Esophagus squamous epithelium (tissue), 5 donors: ENCODE data around the gene C1QTNF1. TPM values are rescaled to one million over a fixed set of nuclear protein-coding genes. Genes with fewer than 3 reads are reported as not detected.

Experiments
- DNase-seq: peaks from one replicate; lab custom pipeline; 2025; lab: John Stamatoyannopoulos, UW
- H3K27ac ChIP-seq, 4 donors: fragments of 200-600 bp; sonication (generic); one replicate each; pipeline ENCODE4 v1.5.1; 2016 to 2019; ENCODE audit warnings: mild to moderate bottlenecking in 1 of 4
- H3K27me3 ChIP-seq, 4 donors: fragments of 200-600 bp; sonication (generic); 1 replicate in 3 of 4; 2 replicates in 1 of 4; pipeline versions ENCODE4 v1.5.1 to v1.6.0; 2017 to 2021; ENCODE audit warnings: antibody characterized with exemption in 1 of 4
- H3K36me3 ChIP-seq, 3 donors: fragments of 200-600 bp; sonication (generic); one replicate each; pipeline ENCODE4 v1.5.1; 2016 to 2019
- H3K4me1 ChIP-seq, 3 donors: fragments of 200-600 bp; sonication (generic); one replicate each; pipeline ENCODE4 v1.5.1; 2017 to 2019
- H3K4me3 ChIP-seq, 4 donors: fragments of 200-600 bp; sonication (generic); 1 replicate in 3 of 4; 2 replicates in 1 of 4; pipeline ENCODE4 v1.5.1; 2016 to 2019; ENCODE audit warnings: mild to moderate bottlenecking in 2 of 4, moderate library complexity in 1 of 4
- H3K9me3 ChIP-seq, 3 donors: fragments of 200-600 bp; sonication (generic); one replicate each; pipeline ENCODE4 v1.5.1; 2016 to 2019
- POLR2A ChIP-seq, 4 donors: fragments of 450-650 bp; IDR thresholded peaks; one replicate each; pipeline ENCODE4 v1.6.1; 2017; ENCODE audit warnings: antibody characterized with exemption in 4 of 4, mild to moderate bottlenecking in 4 of 4, moderate library complexity in 3 of 4
- WGBS, 2 donors: methylation state at CpG; one replicate each; pipeline ENCODE4 v1.1.5; 2018; 5-methylcytosine and 5-hydroxymethylcytosine counted together
- intact Hi-C: fragments of 100-400 bp; cut with DNase I; formaldehyde crosslinking; loops from one replicate; pipeline ENCODE4 v1.15.0; 2022
- total RNA-seq, 4 donors: library from RNA; depleted of rRNA; stranded (reverse); fragments of >200 nt; gene quantifications; one replicate each; pipeline ENCODE4 v1.1.0, GENCODE V29; 2016
- TF ChIP-seq, protein P1 (sequence below), 6 experiments: fragments of 450-650 bp in 4 of 6; fragments of 200-600 bp in 2 of 6; sonication (generic) in 2 of 6; IDR thresholded peaks; one replicate each; pipeline ENCODE4 v1.5.1; 2016 to 2019; ENCODE audit warnings: antibody characterized with exemption in 6 of 6, mild to moderate bottlenecking in 4 of 6, moderate library complexity in 4 of 6
- donor health status: DM: yes; HTN: yes; CAD: no.

The C1QTNF1 gene
- total RNA-seq, 4 donors from 2014 or later = 2.7 to 20.4 (median 6.8) TPM

DNA sequence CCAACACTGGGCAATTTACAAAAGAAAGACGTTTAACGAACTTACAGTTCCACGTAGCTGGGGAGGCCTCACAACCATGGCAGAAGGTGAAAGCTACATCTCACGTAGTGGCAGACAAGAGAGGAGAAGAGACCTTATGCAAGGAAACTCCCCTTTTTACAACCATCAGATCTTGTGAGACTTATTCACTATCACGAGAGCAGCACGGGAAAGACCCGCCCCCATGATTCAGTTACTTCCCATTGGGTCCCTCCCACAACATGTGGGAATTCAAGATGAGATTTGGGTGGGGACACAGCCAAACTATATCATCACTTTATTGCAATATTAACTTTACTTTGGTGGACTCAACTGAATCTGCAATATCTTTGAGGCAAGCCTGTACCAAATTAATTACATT lies 38.7 kb downstream of the C1QTNF1 start:
- Histone ChIP-seq H3K4me1 (no peaks in the 10 kb centered on the region), H3K9me3 (no peaks in the 10 kb centered on the region), H3K36me3 (no peaks in the 10 kb centered on the region), H3K27me3 (peaks cover 0 to 4% (median 0%) of the 10 kb centered on the region in 4 donors), H3K4me3 (no peak overlapping the region), H3K27ac (no peak overlapping the region)
- intact Hi-C loops = no loop called here
- DNase-seq = no peak
- TF ChIP-seq, protein P1, sequence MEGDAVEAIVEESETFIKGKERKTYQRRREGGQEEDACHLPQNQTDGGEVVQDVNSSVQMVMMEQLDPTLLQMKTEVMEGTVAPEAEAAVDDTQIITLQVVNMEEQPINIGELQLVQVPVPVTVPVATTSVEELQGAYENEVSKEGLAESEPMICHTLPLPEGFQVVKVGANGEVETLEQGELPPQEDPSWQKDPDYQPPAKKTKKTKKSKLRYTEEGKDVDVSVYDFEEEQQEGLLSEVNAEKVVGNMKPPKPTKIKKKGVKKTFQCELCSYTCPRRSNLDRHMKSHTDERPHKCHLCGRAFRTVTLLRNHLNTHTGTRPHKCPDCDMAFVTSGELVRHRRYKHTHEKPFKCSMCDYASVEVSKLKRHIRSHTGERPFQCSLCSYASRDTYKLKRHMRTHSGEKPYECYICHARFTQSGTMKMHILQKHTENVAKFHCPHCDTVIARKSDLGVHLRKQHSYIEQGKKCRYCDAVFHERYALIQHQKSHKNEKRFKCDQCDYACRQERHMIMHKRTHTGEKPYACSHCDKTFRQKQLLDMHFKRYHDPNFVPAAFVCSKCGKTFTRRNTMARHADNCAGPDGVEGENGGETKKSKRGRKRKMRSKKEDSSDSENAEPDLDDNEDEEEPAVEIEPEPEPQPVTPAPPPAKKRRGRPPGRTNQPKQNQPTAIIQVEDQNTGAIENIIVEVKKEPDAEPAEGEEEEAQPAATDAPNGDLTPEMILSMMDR (IDR thresholded peaks at IDR 0.05) = no peak
- TF ChIP-seq POLR2A (IDR thresholded peaks at IDR 0.05) = no peak
- WGBS, 2 donors = 73 to 84% methylated on average over 7 of the region's 7 CpGs

DNA sequence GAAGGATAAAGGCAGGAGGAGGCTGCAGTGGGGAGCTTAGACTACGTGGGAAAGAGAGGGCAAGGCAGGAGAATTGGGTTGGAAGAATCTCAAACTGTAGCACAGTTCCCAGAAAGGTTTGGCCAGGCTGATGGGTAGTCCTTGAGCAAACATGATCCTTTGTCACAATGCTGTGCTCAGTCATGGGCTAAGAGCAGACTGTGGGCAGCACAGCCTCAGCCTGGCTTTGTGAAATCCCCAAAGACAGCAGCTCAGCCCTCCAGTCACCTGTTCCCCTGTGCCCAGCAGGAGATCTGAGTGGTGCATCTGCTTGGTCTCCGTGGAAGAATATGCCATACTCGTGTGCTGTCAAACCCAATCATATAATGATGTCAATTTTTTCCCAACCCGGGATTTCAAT lies 40.1 kb downstream of the C1QTNF1 start:
- intact Hi-C loops = no loop called here
- WGBS, 2 donors = 51 to 56% methylated on average over 4 of the region's 4 CpGs
- DNase-seq = no peak

DNA sequence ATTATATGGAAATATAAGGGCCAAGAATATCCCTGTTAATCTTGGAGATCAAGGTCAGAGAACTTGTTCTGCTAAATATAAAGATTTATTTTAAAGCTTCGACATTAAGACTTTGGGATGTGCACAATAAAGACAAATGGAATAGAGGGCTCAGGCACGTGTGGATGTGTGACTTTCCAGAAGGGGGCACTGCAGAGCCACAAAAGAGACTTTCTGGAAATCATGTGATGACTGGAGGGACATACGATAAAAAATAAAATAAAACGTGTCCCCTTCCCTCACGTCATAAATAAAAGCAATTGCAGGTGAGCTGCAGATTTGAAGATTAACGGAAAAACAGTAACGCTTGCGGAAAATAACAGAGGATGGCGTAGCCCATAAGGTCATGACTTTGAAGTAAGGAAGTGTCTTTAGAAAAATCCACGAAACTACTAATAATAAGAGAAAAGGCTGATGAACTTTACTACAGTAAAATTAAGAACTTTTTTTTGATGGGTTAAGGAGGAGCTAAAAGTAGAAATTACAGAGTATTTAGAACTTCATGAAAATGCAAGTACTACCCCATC lies 41.2 kb downstream of the C1QTNF1 start:
- DNase-seq = no peak
- intact Hi-C loops = no loop called here
- H3K4me3 ChIP-seq = no peak overlapping the region
- no peak for TF ChIP-seq POLR2A (IDR thresholded peaks at IDR 0.05)
- TF ChIP-seq, protein P1 (IDR thresholded peaks at IDR 0.05) = peak in 5 of 6 experiments; percentile 47 to 67 (median 55)
- no peak overlapping the region for H3K27ac ChIP-seq
- no peaks in the 10 kb centered on the region for H3K4me1 ChIP-seq
- no peaks in the 10 kb centered on the region for H3K9me3 ChIP-seq
- no peaks in the 10 kb centered on the region for H3K36me3 ChIP-seq
- 33 to 53% methylated on average over 10 of the region's 10 CpGs for WGBS, 2 donors
- H3K27me3 ChIP-seq = peaks cover 0 to 4% (median 0%) of the 10 kb centered on the region in 4 donors

More for the DNA sequence above, 40.1 kb downstream of the C1QTNF1 start:
- TF ChIP-seq, protein P1 (IDR thresholded peaks at IDR 0.05) = no peak
- TF ChIP-seq POLR2A (IDR thresholded peaks at IDR 0.05) = no peak
- Histone ChIP-seq H3K27ac (no peak overlapping the region), H3K4me3 (no peak overlapping the region), H3K4me1 (no peaks in the 10 kb centered on the region), H3K9me3 (no peaks in the 10 kb centered on the region), H3K36me3 (no peaks in the 10 kb centered on the region), H3K27me3 (peaks cover 0 to 4% (median 0%) of the 10 kb centered on the region in 4 donors)

DNA sequence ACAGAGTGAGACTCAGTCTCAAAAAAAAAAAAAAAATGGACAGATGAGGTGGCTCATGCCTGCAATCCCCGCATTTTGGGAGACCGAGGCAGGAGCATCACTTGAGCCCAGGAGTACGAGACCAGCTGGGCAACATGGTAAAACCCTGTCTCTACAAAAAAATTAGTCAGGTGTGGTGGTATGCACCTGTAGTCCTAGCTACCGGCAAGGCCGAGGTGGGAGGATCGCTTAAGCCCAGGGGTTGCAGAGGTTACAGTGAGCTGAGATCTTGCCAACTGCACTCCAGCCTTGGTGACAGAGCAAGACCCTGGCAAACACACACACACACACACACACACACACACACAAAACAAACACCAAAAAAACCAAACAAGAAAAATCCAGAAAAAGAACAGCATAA lies 43.0 kb downstream of the C1QTNF1 start:
- no peaks in the 10 kb centered on the region for H3K4me1 ChIP-seq
- WGBS, 2 donors = 83 to 85% methylated on average over 6 of the region's 6 CpGs
- H3K27me3 ChIP-seq = peaks cover 0 to 16% (median 0%) of the 10 kb centered on the region in 4 donors
- no peak overlapping the region for H3K27ac ChIP-seq
- no peak for DNase-seq
- H3K4me3 ChIP-seq = no peak overlapping the region
- TF ChIP-seq POLR2A (IDR thresholded peaks at IDR 0.05) = no peak
- TF ChIP-seq, protein P1 (IDR thresholded peaks at IDR 0.05) = no peak
- intact Hi-C loops = no loop called here
- no peaks in the 10 kb centered on the region for H3K9me3 ChIP-seq
- H3K36me3 ChIP-seq = no peaks in the 10 kb centered on the region

DNA sequence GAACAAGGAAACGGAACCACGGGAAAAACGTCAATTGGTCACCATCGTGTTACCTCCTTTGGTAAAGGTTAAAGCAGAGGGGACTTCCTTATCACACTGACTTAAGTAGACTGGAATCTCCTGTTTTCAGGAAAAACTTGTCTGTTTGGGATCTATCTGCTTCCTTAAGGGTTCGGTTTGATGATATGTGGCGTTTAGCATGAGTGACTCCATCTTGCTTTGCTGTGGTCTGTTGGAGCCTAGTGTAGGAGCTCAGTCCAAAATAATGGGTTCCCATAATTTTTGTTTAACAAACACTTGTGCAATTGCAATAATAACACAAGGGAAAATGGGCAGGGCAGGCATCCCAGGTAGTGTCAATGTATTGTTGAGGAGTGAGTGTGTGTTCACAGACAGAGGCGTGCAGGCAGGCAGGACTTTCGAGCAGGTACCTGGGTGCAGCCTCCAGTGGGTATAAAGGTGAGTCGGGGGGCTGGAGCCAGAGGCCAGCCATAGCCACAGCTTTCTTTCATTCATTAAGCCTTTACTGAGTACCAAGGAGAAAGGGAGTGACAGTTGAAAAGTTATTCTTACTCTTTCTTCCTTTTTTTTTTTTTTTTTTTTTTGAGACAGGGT lies 46.4 kb downstream of the C1QTNF1 start:
- Histone ChIP-seq H3K9me3 (no peaks in the 10 kb centered on the region), H3K36me3 (no peaks in the 10 kb centered on the region), H3K27me3 (peaks cover 0 to 18% (median 0%) of the 10 kb centered on the region in 4 donors), H3K4me3 (no peak overlapping the region), H3K4me1 (peaks cover 3 to 14% (median 3%) of the 10 kb centered on the region in 3 donors), H3K27ac (no peak overlapping the region)
- TF ChIP-seq POLR2A (IDR thresholded peaks at IDR 0.05) = no peak
- TF ChIP-seq, protein P1 (IDR thresholded peaks at IDR 0.05) = no peak
- intact Hi-C loops = no loop called here
- DNase-seq = no peak
- 85 to 91% methylated on average over 9 of the region's 9 CpGs for WGBS, 2 donors
